GM18909 (cell line): ENCODE data around the gene NAT16.

Experiments used
- ATAC-seq: cut with Tn5 transposase; IDR thresholded peaks from one replicate; pipeline ENCODE4 v1.9.1; 2021; ENCODE audit warnings: mild to moderate bottlenecking; ENCODE audit not compliant: unreplicated experiment, poor library complexity

The NAT16 gene

DNA sequence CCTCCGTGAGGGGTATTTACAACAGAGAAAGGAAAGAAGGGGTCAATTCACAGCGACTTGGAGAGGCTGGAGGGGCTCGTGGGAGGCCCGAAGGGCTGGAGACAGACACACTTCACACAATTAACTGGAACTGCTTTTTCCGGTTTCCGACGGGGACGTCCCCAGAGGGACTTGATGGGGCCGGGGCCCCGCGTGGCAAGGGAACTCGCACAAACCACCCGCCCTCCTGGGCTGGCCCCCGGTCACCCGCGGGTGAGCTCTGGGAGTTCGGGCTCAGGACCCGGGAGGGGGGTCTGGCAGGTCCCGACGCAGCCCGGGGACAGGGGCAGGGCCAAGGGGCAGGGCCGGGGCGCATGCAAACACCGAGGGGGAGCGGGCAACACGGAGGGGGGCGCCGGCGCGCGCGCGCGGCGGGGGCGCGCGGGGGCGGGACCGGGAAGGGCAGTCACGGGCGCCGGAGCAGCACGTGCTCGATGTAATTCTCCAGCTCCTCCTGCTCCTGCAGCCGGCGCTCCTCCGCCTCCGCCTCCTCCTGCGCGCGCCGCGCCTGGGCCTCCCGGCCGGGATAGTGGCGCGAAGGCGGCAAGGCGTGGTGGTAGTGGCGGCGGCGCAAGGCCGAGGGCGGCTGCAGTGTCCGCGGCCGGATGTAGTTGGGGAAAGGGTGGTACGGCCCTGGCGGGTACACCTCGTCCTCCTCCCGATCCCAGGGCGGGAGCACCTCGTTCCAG lies 17.4 kb downstream of the NAT16 start:
- no peak for ATAC-seq

DNA sequence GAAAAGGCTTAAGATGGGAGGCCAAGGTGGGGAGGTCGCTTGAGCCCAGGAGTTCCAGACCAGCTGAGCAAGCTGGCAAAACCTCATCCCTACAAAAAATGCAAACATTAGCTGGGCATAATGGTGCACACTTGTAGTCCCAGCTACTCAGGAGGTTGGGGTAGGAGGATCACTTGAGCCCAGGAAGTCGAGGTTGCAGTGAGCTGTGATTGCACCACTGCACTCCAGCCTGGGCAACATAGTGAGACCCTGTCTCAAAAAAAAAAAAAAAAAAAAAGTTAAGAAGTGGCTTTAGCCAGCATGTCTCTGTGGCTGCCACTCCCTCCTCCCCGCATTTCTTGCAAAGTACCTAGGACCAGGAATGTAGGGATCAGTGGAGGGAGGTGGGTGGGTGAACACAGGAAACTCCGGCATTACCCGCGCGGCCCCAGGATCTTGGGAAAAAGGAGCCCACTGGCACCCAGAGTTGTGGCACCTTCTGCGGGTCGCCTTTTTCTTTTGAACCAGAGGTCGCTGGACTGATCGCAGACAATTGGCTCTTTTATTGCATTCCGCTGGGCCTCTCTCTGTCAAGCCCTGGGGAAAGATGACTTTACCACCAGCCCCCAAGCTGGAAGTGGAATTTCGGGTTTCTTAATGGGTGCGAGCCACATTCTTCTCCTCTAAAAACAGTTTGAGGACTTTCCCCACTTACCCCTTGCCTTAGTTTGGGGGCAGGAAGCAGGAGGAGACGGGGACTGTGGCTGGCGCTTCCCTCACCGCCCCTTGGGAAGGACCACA lies 18.2 kb downstream of the NAT16 start:
- ATAC-seq: no peak

DNA sequence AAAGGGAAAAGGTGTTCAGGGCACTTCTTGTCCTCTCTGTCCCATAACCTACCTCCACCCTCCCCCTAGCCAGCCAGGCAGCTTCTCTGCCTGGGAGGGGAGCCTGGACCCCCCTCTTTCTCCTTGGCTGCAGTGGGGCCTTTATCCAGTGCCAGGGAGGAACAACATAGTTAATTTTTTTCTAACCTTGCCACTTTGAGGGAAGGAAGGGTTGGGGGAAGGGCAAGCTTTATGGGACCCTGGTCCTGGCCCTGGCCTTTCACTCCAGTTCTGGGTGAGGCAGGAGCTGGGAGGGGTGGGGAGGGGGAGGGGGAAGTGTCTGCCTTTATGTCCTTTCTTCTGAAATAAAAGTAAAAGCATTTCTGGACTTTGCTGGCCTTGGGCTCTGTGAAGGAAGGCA lies 19.2 kb downstream of the NAT16 start:
- no peak for ATAC-seq

DNA sequence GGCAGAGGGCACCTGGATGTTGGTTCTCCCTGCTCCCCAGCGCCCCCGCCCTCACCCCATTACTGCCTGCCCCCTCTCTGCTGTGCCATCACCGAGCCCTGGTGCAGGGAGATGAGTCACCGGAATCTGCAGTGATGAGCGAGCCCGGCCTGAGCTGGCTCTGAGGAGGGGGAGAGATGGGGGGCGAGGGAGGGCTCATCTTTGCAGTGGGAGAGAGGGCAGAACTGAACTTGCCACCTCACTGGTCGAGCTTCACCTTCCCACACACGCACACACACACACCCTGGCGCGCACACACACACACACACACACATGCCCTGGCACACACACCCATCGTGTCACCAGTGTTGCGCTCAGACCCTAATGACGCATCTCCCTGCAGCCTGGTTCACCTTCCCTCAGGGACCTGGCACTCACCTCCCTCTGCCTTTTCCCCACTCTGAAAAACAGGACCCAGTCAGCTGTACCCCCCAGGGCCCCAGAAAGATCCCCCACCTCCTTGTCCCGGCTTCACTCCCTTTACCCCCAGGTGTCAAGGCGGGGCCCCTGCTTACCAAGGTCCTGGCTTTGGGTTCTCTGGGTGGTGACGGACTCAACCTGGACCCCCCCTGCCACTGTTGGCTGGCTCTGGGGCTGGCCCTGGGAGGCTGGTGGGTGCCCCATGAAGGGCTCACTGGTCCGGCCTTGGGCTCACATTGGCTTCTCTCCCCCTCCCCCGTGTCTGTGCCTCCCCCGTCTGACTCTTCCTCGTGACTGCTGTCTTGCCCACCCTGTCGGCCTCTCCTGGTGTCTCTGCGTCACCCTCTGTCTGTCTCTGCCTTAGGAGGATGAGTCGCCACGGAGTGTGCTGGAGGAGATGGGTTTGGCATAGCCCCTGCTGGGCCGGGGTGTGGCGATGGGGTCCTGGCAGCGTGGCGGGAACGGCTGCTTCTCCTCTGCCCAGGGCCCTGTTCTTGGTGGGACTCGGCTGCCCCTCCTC lies 20.1 kb downstream of the NAT16 start:
- no peak for ATAC-seq

DNA sequence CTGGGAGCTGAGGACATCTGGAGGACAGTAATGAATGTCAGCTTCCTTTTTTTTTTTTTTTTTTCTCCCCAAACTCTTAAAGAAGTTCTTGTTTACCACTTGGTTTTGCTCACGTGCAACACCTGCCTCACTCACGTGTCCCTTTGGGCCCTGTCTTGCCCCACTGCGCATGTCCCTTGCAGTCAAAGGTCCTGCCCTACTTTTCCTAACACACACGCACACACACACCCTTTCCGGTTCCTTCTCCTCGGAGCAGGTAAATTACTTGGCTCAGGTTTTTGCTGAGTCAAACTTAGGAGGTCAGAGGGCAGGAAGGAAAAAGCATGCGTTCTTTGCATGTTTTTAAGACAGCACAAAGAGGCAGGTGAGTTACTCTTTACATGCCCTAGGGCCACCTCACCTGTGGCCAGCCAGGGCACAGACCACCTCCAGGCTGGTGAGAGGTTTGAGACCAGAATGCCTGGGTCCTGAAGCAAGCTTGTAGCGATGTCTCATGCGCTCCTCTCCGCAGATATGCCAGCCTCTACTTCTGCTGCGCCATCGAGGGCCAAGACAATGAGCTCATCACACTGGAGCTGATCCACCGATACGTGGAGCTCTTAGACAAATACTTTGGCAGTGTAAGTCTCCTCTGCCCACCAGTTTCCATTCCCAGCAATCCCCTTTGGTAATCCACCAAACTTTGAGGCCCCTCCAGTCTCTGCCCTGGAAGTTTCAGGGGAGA lies 23.1 kb downstream of the NAT16 start:
- ATAC-seq: no peak

DNA sequence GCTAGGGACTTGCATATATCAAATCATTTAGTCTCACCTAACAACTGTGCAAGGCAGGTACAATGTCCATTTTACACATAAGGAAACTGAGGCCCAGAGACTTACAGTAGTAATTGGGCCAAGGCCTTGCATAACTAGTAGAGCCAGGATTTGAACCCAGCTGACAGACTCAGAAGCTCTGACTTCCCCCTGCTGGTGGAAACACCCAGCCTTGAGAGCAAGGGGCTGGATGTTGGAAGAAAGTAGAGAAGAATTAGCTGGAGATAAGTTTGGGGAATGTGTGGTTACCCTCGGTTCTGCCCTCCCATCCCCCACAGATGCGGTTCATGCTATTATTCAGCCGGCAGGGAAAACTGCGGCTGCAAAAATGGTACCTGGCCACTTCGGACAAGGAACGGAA lies 23.8 kb downstream of the NAT16 start:
- ATAC-seq: no peak

DNA sequence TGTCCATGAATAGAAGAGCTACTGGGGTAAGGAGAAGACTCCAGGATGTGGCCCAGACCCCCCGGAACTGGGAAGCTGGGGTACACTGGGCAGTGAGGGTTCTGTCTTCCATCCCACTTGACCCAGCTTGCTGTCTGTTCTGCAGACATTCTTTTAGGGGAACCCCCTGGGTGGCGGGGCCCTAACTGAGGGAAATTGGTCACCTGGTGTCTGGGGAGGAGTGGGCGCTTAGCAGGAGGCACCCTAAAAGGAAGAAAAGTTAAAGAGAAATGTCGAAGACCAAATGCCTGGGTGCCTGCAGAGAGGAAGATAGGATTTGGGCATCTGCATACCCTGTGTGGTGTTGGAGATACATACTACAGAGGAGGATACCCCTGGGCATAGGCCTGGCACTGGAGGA lies 24.8 kb downstream of the NAT16 start:
- ATAC-seq: no peak

DNA sequence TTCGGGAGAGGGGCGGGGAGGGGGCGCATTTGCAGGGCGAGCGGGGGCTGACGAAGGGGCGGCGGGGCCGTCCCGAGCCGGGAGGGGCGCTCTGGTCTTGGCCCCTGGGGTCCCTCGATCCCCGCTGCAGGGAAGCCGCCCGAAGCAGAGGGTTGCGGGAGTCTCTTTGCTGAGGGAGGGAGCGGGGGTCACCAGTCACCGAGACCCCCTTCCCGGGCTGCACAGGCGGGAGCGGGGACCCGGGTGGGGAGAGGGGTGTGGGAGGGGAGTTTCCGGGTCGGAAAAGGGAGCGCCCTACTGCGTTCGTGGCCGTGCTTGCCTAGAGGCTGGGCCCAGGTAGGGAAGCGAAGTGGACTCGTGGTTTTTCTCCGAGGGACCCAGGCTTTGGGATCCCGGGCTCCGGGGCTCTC lies 25.4 kb downstream of the NAT16 start:
- ATAC-seq: peak; percentile 26

DNA sequence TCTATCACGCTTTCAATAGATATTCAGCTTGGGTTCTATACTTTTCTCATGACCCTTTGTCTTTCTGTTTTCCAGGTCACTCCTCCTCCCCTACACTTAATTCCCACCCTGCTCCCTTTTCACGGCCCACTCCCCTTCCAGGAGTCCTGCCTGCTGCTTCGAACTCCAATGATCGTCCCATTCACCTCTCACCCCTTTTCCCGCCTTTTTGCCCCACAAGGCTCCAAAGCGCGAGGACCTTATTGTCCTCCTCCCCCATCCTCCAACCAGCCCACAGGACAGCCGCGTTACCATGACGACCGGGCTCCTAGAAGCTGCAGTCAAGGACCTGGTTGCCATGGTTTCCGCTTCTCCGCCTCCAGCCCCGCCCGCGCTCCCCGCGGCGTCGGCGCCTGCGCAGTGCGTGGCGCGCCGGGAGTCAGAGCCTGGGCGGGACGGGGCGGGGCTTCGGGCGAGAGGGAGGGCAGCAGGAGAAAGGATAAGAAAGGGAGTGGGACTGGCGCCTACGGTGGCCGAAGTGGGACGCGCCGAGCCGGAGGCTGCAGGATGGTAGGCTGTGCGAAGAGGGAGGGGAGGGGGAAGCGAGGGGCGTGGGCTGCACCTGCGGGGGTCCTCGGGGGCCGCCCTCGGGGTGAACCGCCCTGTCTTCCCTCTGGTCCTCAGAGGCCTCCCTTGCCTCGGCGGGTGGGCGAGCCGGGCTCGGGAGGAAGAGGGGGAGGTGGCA lies 26.0 kb downstream of the NAT16 start, which contains the start of gene AP1S1:
TSS of gene AP1S1 (plus strand) at position 508 of the 724 bp plus-strand sequence. CDS start at position 547, 39 bp downstream.
- ATAC-seq: peak; percentile 81

DNA sequence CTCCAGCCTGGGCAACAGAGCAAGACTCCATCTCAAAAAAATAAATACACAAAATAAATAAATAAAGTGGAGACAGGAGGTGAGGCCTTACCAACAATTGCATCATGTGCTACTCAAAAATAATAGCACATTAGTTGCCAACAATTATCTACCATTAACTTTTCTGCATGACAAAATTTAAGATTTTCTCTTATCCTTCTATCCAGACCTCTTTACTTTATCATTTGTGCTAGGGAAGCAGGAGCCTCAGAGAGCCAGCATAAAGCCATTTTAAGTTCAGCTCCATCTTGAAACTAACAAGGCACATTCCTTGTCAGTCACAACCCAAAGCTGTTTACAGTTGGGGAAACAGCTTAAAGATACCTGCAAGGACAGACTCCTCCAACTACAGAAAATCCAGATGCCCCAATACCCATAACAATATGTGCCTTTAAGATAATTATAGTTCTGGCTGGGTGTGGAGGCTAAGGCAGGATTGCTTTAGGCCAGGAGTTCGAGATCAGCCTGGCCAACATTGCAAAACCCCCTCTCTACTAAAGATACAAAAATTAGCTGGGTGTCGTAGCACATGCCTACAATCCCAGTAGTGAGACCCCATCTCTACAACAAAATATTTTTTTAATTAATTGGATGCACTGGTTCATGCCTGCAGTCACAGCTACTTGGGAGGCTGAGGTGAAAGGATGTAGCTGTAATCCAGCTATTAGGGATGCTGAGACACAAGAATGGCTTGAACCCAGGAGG lies 28.0 kb downstream of the NAT16 start:
- no peak for ATAC-seq

DNA sequence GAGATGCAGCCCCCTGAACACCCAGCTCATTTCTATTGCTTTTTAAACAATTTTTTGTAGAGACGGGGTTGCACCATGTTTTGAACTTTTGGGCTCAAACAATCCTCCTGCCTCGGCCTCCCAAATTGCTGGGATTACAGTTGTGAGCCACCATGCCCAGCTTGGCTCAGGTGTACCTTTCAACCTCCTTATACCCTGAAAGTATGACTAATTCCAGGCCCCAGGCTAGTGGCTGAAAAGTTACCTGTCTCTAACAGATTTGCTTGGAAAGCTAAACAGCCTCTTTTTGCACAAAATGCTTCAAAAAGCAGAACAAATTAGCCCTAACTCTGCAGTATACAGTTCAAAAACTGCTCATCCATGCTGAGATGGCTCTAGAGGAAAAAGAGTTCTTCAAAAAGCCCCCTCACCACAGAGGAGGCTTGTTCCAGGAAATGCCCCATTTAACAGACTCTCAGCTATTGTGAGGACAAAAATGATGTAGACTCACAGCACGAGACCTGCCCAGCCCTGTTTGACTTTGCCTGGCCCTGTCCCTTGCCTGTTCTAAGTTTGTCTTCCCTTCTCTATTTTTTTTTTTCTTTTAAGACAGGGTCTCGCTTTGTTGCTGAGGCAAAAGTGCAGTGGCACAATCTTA lies 39.2 kb downstream of the NAT16 start:
- ATAC-seq: no peak

DNA sequence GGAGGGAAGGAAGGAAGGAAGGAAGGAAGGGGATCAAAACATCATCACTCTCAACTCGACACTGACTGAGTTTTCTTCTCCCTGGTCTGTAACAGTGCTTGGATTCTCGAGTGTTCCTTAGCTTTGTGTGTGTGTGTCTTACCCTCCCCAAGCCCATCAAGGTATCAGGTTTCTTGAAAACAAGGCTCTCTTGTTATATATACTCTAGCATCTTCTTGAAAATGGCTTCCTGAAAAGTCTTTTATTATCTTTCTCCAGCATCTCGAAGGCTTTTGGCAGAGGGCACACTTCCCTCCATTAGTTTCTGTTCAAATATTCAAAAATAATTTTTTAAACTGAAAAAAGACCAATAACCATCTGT lies 39.8 kb downstream of the NAT16 start:
- no peak for ATAC-seq

DNA sequence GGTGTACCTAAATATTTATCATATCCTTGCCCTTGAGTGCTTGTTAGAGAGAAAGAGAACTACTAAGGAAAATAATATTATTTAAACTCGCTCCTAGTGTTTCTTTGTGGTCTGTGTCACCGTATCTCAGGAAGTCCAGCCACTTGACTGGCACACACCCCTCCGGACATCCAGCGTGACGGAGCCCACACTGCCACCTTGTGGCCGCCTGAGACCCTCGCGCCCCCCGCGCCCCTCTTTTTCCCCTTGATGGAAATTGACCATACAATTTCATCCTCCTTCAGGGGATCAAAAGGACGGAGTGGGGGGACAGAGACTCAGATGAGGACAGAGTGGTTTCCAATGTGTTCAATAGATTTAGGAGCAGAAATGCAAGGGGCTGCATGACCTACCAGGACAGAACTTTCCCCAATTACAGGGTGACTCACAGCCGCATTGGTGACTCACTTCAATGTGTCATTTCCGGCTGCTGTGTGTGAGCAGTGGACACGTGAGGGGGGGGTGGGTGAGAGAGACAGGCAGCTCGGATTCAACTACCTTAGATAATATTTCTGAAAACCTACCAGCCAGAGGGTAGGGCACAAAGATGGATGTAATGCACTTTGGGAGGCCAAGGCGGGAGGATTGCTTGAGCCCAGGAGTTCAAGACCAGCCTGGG lies 41.8 kb downstream of the NAT16 start:
- peak; percentile 77 for ATAC-seq

DNA sequence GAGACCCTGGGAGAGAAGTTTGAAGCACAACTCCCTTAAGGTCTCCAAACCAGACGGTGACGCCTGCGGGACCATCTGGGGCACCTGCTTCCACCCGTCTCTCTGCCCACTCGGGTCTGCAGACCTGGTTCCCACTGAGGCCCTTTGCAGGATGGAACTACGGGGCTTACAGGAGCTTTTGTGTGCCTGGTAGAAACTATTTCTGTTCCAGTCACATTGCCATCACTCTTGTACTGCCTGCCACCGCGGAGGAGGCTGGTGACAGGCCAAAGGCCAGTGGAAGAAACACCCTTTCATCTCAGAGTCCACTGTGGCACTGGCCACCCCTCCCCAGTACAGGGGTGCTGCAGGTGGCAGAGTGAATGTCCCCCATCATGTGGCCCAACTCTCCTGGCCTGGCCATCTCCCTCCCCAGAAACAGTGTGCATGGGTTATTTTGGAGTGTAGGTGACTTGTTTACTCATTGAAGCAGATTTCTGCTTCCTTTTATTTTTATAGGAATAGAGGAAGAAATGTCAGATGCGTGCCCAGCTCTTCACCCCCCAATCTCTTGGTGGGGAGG lies 42.4 kb downstream of the NAT16 start:
- no peak for ATAC-seq

DNA sequence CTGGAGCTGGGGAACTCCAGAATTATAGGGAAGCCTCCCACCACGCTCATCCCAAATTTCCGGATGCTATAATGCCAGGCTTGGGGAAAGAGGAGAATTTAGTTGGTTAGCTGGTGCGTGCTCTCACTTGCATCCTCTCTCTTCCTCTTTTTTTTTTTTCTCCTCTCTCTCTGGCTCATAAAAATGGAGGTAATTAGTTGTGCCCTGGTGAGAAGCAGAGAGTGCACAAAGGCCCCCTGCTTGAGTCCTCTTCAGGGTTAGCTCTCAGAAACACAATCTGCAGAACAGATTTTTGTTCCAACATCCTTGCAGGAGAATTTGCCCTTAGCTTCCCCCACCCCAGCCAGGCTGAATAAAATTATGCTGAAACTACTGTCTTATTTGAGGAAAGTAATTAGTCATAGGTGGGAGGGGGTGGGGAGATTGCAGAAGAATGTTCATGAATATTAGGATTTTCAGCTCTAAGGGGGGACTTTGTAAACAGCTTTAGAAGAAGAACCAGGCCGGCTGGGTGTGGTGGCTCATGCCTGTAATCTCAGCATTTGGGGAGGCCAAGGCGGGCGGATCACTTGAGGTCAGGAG lies 45.6 kb downstream of the NAT16 start:
- ATAC-seq: no peak

DNA sequence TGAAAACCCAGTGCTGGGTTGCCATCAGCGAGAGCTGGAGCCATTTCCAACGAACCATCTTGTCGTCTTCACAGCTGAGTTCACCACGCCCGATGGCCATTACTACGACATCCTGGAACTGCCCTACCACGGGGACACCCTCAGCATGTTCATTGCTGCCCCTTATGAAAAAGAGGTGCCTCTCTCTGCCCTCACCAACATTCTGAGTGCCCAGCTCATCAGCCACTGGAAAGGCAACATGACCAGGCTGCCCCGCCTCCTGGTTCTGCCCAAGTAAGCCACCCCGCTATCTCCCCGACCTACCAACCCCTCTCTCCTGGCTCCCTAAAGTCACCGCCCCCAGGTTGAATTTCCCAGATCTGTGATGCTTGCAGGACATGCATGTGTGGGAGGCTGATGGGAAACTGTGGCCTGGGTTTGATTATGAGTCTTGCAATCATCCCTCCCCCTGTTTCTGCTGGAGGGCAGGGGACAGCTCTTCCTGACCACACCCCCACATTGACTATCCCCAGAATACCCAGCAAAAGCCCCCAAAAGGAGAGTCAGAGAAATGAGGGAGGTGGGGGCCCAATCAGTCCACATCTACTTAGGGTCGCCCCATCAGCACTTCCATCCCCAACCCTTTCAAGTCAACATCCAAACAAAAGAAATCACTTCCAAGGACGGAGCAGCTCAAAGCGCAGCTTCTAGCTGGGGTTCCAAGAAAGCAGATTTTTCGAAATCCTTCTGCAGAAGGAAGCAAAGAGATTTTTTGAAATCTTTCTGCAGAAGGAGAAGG lies 46.3 kb downstream of the NAT16 start:
- ATAC-seq: no peak
